ENCODE measurements around the gene HHAT.

HHAT gene

DNA sequence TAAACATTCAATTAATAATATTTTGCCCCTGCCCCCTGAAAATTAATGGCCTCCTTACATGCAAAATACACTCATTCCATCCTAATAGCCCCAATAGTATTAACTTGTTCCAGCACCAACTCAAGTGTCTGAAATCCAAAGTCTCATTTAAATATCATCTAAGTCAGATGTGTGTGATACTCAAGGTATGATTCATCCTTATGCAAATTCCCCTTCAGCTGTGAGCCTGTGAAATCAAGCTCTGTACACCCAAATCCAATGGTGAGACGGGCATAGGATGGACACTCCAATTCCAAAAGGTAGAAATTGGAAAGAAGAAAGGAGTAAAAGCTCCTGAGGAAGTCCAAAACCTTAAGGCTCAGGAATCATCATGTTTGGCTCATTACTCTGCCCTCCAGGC is 83.5 kb downstream of the HHAT start:
- Histone ChIP-seq H3K27me3 (ENCODE audit: insufficient read depth, low read length) (no peaks in the 10 kb centered on the region), H2AFZ (ENCODE audit: low read length) (no peak overlapping the region), H3K4me1 (ENCODE audit: insufficient read depth, low read length, severe bottlenecking) (no peaks in the 10 kb centered on the region), H3K9ac (ENCODE audit: low read length) (no peak overlapping the region), H3K79me2 (ENCODE audit: insufficient read depth, low read length) (no peaks in the 10 kb centered on the region), H3K4me2 (ENCODE audit: low read length) (no peak overlapping the region), H4K20me1 (ENCODE audit: insufficient read depth, low read length) (no peaks in the 10 kb centered on the region), H3K36me3 (ENCODE audit: insufficient read depth, low read length) (no peaks in the 10 kb centered on the region), H3K9me2 (ENCODE audit: low read depth, low read length) (no peaks in the 10 kb centered on the region), H3F3A (ENCODE audit: insufficient read depth, low read length) (no peaks in the 10 kb centered on the region), H3K9me3 (ENCODE audit: low read length) (no peaks in the 10 kb centered on the region), H3K4me3 (ENCODE audit: low read depth, low read length, poor library complexity, severe bottlenecking) (no peak overlapping the region), H3K27ac (ENCODE audit: low read depth, low read length, poor library complexity, severe bottlenecking) (no peak overlapping the region)
- no peak for TF ChIP-seq EZH2 (IDR thresholded peaks at IDR 0.05; ENCODE audit: borderline replicate concordance, low read length)
- TF ChIP-seq, protein P1, sequence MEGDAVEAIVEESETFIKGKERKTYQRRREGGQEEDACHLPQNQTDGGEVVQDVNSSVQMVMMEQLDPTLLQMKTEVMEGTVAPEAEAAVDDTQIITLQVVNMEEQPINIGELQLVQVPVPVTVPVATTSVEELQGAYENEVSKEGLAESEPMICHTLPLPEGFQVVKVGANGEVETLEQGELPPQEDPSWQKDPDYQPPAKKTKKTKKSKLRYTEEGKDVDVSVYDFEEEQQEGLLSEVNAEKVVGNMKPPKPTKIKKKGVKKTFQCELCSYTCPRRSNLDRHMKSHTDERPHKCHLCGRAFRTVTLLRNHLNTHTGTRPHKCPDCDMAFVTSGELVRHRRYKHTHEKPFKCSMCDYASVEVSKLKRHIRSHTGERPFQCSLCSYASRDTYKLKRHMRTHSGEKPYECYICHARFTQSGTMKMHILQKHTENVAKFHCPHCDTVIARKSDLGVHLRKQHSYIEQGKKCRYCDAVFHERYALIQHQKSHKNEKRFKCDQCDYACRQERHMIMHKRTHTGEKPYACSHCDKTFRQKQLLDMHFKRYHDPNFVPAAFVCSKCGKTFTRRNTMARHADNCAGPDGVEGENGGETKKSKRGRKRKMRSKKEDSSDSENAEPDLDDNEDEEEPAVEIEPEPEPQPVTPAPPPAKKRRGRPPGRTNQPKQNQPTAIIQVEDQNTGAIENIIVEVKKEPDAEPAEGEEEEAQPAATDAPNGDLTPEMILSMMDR (IDR thresholded peaks at IDR 0.05; ENCODE audit: low read length) = no peak

DNA sequence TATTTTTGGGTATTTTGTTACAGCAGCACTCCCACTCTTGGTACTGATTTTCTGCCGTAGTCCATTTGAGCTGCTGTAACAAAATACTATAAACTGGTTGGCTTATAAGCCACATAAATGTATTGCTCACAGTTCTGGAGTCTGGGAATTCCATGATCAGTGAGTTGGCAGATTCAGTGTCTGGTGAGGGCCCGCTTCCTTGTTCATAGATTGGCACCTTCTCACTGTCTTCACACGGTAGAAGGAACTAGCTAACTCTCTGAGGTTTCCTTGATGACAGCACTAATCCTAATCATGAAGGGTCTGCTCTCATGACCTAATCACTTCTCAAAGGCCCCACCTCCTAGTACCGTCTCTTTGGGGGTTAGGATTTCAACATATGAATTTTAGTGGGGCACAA is 85.2 kb downstream of the HHAT start:
- H3K4me1 ChIP-seq (ENCODE audit: insufficient read depth, low read length, severe bottlenecking) = no peaks in the 10 kb centered on the region

DNA sequence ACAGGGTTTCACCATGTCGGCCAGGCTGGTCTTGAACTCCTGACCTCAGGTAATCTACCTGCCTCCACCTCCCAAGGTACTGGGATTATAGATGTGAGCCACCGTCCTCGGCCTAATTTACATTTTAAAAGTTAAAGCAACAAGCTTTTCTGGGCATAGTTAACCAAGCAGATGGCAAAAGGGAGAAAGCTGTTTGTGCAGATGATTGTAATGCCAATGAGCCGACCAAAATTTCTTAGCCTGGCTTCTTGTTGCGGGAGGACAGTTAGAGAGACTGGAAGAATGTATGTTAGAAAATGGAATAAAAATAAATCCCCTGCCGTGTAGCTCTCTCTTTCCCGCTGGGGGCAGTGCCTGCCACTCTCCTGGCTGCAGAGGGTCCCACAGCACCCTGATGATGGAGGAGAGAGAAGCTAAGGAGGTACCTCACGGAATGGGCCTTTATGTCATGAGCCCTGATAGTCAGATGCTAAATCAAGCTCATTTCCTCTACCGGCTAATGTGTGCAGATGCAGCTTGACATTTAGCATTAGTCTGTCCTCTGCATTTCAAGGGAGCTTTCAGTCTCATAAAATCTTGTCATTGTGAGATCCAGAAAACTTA is 87.2 kb downstream of the HHAT start:
- Histone ChIP-seq H3K4me2 (ENCODE audit: low read length) (no peak overlapping the region), H3K4me3 (ENCODE audit: low read depth, low read length, poor library complexity, severe bottlenecking) (no peak overlapping the region), H2AFZ (ENCODE audit: low read length) (no peak overlapping the region), H3K9me3 (ENCODE audit: low read length) (no peaks in the 10 kb centered on the region), H3K9ac (ENCODE audit: low read length) (no peak overlapping the region), H3K27me3 (ENCODE audit: insufficient read depth, low read length) (0 out of 2 replicates have a peak, but pooled peaks cover 4% of the 10 kb centered on the region), H4K20me1 (ENCODE audit: insufficient read depth, low read length) (no peaks in the 10 kb centered on the region), H3K9me2 (ENCODE audit: low read depth, low read length) (no peaks in the 10 kb centered on the region), H3K36me3 (ENCODE audit: insufficient read depth, low read length) (no peaks in the 10 kb centered on the region), H3K79me2 (ENCODE audit: insufficient read depth, low read length) (no peaks in the 10 kb centered on the region), H3K27ac (ENCODE audit: low read depth, low read length, poor library complexity, severe bottlenecking) (no peak overlapping the region), H3F3A (ENCODE audit: insufficient read depth, low read length) (no peaks in the 10 kb centered on the region), H3K4me1 (ENCODE audit: insufficient read depth, low read length, severe bottlenecking) (no peaks in the 10 kb centered on the region)
- TF ChIP-seq EZH2 (IDR thresholded peaks at IDR 0.05; ENCODE audit: borderline replicate concordance, low read length) = no peak
- TF ChIP-seq, protein P1 (IDR thresholded peaks at IDR 0.05; ENCODE audit: low read length) = no peak

More for the DNA sequence above, 85.2 kb downstream of the HHAT start:
- Histone ChIP-seq H3K4me3 (ENCODE audit: low read depth, low read length, poor library complexity, severe bottlenecking) (no peak overlapping the region), H3K79me2 (ENCODE audit: insufficient read depth, low read length) (no peaks in the 10 kb centered on the region), H3K27me3 (ENCODE audit: insufficient read depth, low read length) (no peaks in the 10 kb centered on the region), H3K27ac (ENCODE audit: low read depth, low read length, poor library complexity, severe bottlenecking) (no peak overlapping the region), H3K9ac (ENCODE audit: low read length) (no peak overlapping the region), H2AFZ (ENCODE audit: low read length) (no peak overlapping the region), H3K36me3 (ENCODE audit: insufficient read depth, low read length) (no peaks in the 10 kb centered on the region), H3F3A (ENCODE audit: insufficient read depth, low read length) (no peaks in the 10 kb centered on the region), H3K4me2 (ENCODE audit: low read length) (no peak overlapping the region), H3K9me2 (ENCODE audit: low read depth, low read length) (no peaks in the 10 kb centered on the region), H4K20me1 (ENCODE audit: insufficient read depth, low read length) (no peaks in the 10 kb centered on the region), H3K9me3 (ENCODE audit: low read length) (no peaks in the 10 kb centered on the region)
- TF ChIP-seq, protein P1 (IDR thresholded peaks at IDR 0.05; ENCODE audit: low read length) = no peak
- no peak for TF ChIP-seq EZH2 (IDR thresholded peaks at IDR 0.05; ENCODE audit: borderline replicate concordance, low read length)

Data from OCI-LY1 (cell line).